HG03565 (cell line): Measurements from ENCODE around the gene LRRC47.

Experiments used
- ATAC-seq: cut with Tn5 transposase; IDR thresholded peaks from one replicate; pipeline ENCODE4 v1.9.1; 2021; ENCODE audit warnings: mild to moderate bottlenecking, moderate library complexity; ENCODE audit not compliant: unreplicated experiment

The LRRC47 gene

DNA sequence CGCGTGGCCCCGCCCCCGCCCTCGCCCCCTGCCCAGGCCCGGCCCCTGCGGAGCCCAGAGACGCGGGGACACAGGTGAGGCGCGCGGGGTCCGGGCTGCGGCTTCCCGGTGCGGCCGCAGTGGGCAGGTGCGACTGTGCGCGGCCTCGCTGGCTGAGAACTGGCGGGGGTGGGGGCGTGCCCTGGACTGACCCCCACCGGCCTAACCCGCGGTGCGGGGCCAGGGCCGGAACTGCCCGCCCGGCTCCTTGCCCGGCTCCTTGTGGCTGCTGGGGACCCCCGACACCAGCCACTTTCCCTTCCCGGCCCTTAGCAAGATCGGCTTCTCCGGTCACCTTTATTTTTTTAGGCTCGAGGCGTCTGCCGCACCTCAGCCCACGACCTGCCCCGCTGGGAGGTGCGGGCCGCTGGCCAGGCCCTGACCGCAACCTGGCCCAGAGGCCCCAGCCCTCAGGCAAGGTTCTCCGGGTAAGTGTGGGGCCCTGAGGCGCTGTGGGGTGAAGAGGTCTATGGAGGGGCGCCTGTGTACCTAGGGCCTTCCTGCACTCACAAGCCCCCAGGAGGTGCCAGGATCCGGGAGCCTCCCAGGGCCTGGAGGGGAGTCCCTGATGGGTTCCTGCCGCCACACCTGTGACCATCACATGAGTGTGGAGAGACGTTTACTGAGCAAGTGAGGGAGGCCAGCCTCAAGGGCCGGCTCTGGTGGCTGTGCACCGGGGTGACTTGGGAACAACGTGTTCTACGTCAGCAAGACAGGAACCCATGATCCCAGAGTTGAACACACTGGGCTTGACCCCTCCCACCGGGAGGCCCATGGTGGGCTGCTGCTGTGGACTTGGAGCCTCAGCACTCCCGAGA is 23.4 kb downstream of the LRRC47 start, which contains the start of gene SMIM1:
Gene SMIM1, plus strand, starts transcription at position 35 of the 857 bp plus-strand sequence. CDS start 2,625 bp downstream, outside the sequence.
- peak; percentile 15 for ATAC-seq

DNA sequence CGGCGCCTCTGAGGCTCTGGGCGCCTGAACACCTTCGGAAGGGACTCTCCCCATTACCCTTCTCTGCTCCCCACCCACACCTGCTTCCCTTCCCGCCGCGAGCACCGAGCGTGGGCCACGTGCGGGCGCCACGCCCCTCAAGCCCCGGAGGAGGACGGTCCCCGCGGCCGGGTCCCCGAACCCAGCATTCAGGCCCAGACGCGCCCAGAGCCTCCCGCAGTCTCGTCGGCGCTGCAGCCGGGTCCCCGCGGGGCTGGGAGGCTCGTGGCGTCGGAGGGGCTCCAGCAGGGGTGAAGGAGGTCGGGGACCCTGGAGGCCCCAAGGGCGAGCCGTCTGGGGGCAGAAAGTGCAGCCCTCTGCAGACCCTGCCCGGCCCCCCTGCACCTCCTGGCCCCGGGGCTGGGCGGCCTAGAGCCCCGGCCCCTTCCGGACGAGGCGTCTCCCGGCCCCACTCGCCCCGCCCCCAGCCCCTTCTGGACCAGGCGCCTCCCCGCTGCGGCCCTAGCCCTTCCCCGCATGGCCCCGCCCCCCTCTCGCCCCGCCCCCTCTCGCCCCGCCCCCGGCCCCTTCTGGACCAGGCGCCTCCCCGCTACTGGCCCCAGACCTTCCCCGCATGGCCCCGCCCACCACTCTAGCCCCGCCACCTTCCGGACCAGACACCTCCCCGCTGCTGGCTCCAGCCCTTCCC is 24.1 kb downstream of the LRRC47 start:
- peak; percentile 39 for ATAC-seq

DNA sequence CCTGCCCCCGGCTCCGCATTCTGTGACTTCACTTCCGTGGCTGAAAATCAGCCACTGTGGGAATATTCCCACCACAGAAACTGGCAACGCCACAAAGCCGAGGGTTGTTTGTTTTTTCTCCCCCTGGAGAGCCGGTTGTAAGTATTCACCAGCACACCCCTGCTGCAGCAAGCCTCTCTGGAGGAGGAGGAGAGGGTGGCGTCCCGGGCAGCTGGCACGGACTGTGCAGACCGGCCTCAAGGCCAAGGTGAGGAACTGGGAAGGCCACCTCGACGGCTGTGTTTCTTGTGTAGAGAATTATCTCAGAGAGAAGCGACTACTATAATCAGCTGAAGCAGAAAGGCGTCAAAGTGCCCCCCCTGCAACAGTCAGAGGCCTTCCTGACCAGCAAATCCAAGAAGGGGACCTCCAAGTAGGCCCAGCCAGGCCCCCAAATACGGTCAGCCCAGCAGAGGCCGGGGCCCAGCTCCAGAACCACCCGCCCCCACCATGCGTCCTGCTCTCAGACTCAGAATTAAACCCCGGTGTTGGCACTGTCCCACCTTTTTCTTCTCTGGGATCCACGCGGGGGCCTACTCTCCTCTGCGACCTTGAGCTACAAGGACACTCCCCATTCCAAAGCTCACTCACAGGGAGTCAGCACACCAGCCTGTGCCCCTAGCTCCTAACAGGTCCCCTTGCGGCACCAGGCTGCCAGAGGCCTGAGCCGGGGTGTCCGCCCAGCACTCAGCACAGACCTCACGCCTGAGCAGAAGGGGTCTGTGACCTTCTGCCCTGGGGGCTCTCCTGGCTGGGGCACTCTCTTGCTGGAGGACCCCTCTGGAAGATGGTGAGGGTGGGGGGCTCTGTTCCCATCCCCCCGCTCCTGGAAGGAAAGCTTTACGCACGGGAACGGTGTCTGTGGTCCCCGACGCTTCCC is 24.9 kb downstream of the LRRC47 start:
- ATAC-seq = no peak

DNA sequence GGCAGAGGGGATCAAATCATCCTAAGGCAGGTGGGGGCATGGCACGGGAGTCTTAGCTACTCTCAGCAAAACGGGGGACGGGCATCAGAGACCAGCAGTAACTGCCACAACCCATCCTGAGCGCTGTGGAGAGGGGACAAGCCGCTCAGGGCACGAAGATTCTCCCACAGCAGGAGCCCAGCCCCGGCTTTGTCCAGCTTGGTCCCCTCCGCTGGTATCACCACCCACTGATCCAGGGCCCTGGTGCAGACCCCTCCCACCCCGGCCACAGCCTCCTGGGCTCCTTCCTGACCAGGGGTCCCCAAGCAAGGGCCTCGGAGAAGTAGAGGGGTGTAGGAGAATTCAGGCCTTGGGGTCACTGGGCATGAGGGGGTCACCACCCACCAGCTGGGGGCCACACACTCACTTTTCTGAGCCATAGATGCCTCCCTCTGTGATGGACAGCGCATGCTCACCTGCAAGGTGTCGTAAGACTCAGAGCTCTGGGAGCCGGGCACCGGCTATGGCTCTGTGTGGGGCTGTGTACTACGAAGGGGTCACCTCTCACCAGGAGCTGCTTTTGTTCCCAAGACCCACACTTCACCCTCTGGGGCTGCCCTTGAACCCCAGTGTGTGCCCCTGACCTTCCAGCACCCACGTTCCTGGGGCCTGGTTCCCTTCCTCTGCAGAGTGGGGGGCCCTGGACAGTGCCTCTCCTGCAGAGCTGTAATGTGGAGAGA is 26.1 kb downstream of the LRRC47 start:
- no peak for ATAC-seq

DNA sequence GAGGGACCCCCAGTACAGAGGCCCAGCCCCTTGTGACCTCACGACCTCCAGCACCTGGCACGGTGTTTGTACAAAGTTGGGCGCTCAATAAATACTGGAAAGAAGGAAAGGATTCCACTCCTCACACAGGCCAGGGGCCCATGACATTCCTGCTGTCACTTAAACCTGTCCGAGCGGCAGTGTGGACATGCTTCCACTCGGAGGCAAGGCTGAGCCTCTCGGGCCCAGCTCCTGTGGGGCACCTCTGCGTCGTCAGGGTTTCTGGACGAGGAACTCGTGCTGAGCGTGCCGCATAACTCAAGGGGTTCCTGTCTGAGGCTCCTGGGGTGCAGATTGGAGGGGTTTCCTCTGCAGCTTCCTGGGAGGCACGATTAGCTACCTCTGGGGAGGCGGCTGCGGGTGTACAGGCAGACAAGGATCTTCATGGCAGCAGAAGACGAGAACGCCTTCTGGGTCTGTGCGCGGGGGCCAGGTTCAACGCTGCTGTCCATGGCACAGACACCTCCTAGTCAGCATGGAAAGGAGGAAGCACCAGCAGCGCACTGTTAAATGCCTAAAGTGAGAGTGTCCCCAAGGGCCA is 27.4 kb downstream of the LRRC47 start:
- ATAC-seq = no peak

DNA sequence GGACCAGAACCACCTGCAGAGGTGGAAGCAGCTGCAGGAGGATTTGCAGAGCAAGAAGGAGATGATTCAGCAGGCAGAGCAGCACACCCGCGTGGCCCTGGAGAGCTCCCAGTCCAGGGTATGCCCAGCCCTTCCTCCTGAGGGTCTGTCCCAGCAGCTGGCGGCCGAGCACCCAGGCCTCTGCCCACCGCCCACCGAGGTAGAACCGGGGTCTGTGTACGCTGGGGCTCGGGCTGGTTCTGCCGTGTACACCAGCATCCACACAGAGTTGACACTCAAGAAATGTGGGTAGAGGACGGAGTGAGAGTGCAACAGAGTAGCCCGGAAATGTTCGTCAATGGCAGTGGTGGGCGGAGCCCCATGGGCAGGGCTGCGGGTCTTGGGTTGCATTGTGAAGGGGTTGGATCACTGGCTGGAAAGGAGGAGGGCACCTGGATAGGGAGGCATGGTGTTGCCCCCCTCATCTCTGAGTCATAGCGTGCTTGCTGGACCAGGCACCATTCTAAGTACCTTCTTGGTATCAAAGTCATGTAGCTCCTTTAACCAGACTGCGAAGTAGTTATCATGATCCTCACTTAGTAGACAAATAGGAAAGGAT is 28.9 kb downstream of the LRRC47 start:
- no peak for ATAC-seq

DNA sequence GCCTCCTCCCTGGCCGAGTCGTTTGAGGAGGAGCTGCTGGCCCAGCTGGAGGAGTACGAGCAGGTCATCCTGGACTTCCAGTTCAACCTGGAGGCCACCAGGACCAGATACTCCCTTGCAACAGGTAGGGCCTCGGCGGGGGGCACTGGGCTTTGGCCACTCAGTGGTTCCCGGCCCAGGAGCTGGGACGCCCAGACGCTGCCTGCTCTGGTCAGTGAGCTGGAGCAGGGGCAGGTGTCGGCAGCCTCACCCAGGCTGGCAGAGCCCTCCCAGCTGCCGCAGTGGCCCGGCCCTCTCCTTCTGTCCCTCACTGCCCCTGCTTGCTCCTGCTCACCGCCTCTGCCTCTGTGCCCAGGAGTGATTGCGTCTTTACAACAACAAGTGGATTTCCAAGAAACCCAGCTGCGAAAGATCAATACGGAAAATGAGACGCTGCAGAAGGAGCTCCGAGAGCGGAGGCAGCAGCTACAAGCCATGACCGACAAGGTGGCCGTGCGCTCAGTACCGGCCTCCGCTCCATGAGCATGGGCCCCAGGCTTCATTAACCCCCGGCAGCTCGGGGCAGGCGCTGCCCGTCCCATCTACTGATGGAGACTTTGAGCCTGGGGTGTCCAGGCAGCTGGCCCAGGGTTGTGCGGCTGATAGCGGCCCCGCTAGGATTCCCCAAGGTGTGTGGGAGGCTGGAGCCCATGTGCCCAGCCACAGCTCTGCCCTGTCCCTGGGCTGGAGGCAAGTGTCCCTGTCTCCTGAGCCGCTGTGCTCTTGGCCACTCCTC is 32.8 kb downstream of the LRRC47 start:
- no peak for ATAC-seq

DNA sequence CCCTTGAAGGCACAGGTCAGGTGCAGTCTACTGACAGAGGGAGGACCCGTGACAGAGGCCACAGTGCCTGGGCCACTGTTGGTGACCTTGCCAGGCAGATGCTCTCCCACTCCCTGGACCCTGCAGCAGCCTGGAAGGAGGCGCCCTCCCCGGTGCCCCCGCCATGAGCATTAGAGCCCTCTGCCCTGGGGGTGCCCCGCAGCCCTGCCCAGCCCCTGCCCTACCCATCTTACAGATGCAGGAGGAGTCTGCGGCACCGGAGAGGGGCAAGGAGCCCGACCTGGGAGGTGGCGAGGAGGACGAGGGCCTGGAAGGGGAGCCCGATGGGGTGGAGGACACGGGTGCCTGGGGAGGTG is 33.4 kb downstream of the LRRC47 start:
- ATAC-seq = no peak

DNA sequence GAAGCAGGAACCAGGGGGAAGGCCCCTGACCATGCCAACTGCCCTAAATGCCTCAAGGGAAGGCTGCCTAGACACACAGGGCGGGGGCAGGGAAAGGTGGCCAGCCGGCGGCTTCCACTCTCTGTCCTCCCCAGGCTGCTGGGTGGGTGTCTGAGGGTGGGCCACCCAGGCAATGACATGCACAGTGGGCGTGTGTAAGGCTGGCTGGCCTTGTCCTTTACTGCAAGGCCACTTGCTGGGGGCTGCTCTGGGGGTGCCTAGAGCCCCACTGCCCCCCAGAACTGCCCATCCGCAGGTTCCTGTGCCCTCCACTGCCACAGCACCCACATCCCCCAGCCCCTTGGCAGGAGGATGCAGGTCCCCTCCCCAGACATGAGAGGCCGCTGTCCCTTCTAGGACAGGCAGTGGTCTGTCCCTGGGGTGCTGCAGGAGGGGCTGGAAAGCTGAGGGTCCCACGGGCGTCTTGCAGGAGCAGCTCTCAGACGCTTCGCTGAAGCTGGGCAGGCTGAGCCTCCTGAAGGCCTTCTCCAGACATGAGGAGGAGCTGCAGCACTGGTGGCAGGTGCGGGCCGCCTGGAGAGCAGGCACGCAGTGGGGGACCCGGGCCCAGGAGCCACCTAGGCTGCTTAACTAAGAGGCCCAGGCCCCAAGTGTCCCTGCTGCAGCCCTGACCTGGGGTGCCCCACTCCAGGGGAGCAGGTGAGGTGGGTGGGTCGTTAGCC is 34.0 kb downstream of the LRRC47 start:
- no peak for ATAC-seq

DNA sequence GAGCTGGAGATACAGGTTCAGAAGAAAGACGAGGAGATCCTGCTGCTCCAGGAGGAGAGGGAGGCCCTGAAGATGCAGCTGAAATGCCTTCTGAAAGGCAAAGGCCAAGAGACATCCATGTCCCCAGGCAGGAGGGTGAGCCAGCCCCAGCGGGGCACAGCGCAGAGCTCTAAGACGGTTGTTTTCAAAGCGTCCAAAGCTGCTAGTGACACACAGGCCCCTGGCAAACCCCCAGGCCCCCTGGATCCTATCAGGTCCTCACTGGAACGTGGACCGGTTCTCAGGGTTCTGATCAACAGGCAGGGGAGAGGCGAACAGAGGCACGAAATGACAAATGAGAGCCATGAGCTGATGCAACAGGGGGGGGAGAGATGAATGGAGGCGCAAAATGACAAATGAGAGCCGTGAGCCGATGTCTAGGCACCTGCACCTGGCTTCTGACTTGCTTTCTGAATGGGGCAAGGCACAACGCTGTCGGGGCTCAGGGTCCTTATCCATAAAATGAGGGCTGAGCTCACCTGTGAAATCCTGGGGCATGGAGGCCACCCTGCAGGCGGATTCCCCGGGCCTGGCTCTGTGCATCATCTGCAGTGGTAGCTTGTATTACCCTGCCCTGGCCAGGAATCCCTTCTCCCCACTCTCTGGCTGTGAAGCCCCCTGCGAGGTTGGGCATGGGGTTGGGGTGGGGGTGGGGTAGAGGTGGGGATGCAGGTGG is 34.8 kb downstream of the LRRC47 start:
- no peak for ATAC-seq

DNA sequence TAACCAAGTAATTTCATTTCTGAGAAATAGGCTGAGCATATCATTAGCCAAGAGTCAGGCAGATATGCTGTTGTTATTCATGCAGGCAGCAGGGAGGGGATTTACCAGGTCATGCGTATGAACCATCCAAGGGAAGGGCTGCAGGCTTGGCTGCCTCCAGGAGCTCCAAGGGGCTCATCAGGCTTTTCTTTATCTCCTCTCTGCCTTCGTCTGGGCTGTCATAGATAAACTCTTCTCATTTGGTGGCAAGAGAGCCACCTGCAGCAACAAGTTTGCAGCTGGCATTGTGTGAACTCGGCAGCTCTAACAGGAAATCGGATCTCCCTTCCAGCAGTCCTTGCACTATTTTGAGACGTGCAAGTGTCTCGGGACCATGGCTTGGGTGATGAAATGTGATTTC is 36.5 kb downstream of the LRRC47 start:
- ATAC-seq = no peak

DNA sequence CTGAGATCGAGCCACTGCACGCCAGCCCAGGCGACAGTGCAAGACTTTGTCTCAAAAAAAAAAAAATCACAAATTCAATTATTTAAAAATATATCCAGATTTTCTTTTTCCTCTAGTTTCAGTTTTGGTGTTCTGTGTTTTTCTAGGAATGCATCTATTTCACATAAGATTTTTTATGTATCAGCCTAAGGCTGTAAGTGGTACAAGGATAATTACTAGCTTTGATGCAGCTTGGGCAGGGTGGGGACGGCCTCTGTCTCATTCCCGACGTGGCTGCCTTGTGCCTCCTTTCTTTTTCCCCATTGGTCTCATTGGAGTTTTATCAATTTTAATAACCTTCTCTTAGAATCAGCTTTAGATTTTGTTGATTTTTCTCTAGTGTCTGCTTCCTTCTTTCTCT is 37.1 kb downstream of the LRRC47 start:
- no peak for ATAC-seq

DNA sequence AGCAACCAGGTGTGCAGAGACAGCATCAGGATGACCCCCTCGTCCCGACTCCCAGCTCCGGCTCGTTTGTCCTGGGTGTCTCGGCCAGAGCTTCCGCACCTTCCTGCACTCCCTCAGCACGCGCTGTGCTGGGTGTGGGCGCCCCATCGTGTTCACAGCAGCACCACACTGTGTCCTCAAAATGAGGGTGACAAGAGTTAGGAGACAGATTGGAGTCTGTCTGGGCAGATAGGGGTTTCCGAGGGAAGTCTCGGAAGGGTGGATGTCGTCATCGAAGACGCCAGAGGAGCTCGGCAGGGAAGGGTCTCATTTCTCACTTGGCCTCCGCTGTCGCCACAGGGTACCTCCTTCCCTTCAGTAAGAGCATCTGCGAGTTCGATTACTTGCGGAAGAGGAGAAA is 39.9 kb downstream of the LRRC47 start:
- ATAC-seq = no peak

DNA sequence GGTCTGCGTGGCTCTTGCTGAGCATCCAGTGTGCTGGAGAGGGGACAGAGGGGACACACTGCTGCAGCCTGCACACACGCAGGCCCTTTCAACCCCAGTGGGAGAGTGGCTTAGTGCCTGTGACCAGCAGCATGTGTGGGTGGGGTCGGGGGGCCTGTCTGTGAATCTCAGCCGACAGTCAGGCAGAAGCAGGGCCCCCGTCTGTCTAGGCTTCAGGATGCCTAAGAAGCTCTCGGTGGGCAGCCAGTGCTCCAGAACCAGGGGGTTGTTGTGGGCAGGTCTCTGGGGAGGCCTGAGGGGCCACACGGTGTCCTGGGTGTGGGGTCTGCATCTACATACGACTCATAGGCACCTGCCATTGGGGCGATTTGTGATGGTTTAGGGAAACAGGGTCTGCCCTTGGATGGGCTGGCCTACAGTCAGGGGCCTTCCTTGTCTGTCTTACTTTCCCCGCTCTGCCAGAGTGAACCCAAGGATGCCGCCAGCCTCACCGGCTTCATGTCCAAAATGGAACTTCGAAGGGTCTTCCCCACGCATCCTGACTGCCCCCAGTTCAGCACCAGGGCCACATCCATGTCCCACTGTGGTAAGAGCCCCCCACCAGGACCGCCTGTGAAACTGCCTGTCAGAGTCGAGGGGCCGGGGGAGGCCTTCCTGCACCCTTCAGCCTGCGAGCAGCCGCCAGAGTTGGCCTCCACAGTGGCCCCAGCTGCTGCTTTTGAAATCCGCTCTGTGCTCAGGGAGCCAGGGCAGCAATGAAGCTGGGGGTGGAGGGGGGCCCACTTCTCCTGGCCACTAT is 42.4 kb downstream of the LRRC47 start:
- ATAC-seq = no peak

DNA sequence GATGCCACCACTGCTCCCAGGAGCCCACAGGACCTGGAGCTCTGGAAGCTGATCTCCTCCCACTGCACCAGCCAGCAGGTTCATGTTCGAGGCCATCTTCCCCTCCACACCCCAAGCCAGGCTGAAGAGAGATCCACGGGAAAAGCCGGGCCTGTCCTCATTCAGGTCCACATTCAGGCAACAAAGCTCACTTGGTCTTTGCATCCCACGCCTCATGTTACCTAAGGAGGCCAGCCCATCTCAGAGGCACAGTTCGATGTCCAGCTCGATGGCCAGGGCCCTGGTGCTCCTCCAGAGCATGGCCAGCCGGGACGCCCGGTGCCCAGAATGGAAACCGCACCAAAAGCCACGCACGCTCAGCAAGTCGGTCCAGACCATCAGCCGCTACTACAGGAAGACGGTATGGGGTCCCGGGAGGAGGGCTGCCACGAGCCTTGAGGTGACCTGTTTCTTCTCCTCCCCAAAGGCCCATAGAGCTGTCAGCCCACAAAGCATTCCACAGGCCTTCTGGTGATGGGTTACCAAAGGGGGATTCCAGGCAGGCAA is 43.8 kb downstream of the LRRC47 start, which contains the start of gene CCDC27:
Gene CCDC27, plus strand, starts transcription at position 51 of the 546 bp plus-strand sequence. Its CDS starts 32 bp downstream, at position 83.
- no peak for ATAC-seq

DNA sequence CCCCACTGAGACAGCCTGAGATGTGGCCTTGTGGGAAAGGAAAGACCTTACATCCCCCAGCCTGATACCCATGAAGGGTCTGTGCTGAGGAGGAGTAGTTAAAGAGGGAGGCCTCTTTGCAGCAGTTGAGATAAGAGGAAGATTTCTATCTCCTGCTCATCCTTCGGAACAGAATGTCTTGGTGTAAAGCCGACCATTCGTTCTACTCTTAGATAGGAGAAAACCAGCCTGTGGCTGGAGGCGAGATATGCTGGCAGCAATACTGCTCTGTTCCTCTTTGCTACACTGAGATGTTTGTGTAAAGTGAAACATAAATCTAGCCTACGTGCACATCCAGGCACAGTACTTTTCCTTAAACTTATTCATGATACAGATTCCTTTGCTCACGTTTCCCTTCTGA is 45.6 kb downstream of the LRRC47 start:
- no peak for ATAC-seq

DNA sequence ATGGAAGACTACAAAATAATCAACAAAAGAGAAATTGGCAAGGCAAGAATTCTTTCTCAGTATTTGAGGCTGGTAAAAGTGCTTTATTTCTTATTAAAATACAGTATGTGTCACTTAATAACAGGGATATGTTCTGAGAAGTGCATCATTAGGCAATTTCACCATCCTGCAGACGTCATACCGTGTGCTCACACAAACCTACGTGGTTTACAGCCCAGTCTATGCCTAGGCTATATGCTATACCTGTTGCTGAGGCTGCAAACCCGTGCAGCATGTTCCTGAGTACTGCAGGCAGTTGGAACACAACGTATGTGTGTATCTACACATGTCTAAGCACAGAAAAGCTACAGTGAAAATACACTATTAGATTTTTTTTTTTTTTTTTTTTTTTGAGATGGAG is 46.8 kb downstream of the LRRC47 start:
- ATAC-seq = no peak
